Measurements from ENCODE around the gene NT5C1A.

Gene NT5C1A

DNA sequence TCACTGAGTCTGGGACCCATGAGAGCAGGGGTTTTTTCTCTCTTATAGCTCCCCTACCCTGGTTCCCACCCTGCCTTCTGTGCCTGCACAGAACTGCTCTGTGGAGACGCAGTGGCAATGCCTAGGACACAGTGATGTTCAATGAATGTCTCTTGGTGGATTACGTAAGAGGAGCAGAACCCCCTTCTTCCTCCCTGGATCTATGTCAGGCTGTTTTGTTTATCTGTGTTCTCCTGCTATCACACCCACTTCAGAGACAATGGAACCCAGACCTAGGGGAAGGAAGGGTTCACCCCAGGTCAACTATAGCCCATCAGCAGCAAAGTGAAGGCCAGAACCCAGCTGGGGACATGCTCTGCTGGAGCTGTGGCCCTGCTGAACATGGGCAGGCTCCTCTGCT, 17.3 kb upstream of the NT5C1A start:
- DNase-seq: no peak

GRCh38 chr1:39688706-39689105, 16.8 kb upstream of the NT5C1A start:
- no peak for DNase-seq

- DNase-seq: no peak
Measured at GRCh38 chr1:39687243-39687642, 15.3 kb upstream of the NT5C1A start.

GRCh38 chr1:39685071-39685470, 13.2 kb upstream of the NT5C1A start:
- DNase-seq: no peak

DNA sequence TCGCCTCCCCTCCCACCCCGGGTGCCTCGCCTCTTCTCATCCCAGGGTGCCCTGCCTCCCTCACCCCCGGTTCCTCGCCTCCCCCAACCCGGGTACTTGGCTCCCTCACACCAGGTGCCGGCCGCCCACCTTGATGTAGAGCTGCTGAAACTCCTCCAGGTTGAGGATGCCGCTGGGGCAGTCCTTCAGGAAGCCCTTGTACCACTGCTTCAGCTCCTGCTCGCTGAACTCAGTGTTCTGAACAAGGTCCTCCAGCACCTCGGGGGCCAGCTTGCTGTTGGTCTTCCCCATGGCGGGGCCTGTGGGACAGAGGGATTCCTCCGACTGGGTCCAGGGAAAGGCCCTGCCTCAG, 12.4 kb upstream of the NT5C1A start:
- DNase-seq: no peak

- no peak for DNase-seq
Measured at GRCh38 chr1:39683591-39684312, 11.8 kb upstream of the NT5C1A start.

- DNase-seq: no peak
Measured at GRCh38 chr1:39681999-39682398, 10.1 kb upstream of the NT5C1A start.

DNA sequence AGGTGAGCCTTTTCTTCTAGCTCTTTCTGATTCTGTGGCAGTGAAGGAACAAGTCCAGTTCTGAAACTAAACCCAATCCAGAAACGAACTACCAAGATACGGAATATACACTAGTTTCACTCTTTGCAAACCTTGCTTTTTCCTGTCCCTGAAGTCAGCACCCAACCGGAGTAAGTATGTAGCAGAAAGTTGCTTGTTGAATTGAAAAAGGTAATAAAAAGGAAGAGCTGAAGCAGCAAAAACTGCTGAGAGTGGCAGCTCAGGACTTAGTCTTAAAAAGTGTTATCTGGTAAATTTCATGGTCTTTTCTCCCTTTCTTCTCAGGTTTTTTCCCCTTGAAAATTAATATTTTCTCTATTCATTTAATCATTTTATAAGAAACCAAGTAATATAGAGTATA, 9.4 kb upstream of the NT5C1A start:
- no peak for DNase-seq

- no peak for DNase-seq
Measured at GRCh38 chr1:39680751-39681150, 8.8 kb upstream of the NT5C1A start.

GRCh38 chr1:39679821-39680220, 7.9 kb upstream of the NT5C1A start:
- DNase-seq: no peak

DNA sequence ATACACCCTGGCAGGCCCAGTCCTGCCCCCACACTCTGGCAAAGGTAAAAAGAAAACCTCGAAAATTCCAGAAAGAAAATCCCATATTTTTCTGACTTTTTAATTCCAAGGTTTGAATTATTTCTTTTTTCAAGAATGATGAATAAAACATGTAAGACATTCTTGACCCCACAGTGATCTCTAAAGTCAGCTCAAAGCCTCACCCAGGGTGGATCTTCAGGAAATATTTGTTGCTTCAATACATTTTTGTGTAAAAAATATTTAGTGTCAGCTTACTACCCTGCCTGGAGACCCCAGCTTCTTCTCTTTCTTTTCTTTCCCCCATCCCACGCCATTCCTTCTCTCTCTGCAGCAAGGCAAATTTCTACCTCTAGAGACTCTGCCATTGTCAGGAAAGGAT, 7.0 kb upstream of the NT5C1A start:
- no peak for DNase-seq

DNA sequence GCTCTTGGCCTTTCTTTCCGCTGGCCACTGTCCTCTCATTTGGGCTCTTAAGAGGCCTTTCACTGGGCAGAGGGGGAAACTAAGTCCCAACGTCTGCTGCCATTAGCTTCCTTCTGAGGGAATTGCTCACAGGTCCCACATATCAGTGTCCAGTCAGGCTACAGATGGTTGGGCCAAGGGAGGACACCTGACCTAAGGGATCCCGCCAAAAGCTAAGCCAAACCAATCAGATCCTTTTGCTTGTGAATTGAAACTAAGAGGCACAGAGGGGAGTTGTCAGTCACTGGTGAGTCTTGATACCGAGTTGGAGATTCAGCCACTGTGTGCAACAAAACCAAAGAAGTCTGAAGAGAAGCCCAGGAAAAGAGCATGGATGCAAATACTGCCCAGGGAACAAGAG, 5.7 kb upstream of the NT5C1A start:
- no peak for DNase-seq

- no peak for DNase-seq
Measured at GRCh38 chr1:39676948-39677548, 5.1 kb upstream of the NT5C1A start.

DNA sequence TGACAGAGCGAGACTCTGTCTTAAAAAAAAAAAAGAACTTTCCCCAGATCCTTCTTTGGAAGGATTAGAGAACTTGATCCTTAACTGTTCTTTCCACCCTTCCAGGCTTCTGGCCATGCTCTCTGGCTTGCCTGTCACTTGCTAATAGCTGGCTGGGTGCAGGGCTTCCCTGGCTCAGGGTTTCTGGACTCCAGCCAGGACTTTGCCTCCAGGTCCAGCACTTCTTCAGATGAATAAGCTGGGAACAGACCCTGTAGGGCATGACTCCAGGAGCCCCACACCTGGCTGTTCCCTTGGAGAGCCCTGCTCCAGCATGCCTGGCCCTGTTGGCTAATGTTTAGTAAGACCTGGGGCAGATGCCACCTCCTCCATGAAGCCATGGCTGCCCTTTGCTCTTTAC, 3.3 kb upstream of the NT5C1A start:
- DNase-seq: no peak

DNA sequence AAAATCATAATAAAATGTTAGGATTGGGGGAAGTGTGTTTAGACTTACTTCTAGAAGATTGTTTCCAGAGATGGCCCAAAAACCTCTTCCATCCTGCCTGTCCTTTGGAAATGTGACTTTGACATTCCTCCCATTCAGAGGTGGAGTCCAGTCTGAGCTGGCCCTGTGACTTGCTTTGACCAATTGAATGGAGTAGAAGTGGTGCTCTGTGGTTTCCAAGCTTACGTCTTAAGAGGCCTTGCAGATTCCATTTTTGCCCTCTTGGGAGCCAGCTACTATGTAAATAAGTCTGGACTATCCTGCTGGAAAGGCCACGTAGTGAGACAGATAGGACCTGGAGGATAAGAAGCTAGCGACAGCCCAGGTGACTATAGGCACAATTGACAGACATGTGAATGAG, 1.3 kb upstream of the NT5C1A start:
- DNase-seq: no peak

DNA sequence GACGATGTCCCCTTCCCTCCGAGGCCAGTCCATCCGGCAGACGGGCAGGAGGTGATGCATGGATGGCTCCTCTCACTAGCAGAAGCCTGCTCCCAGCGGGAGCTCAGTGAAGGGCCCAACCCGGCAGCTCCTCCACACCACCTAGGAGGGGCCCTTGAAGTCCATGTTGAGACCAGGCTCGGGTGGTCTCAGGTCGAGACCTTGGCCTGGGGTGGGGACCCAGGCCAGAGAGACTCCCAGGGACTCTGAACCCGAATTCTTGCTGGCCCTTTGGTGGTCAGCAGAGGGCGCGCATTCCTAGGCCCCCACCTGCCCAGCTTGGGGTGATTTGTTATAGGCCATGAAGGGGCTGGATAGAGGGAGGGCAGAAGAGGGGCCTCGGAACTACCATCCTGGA, 642 bp upstream of the NT5C1A start:
- no peak for DNase-seq

DNA sequence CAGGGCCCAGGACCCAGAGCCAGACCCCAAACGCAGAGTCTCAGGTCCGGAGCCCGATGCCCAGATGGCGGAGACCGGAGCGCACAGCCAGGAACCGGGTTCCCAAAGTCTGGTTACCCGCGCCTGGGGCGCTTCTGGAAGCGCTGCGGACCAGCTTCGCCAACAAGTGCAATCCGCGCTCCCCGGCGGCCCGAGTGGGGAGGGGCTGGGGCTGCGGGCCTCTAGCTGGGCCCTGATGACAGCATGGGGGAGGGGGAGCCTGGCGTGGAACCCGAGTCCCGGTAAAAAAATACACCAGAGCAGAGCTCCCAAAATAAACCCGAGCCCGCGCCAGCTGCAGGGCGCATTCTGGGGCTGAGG, 494 bp downstream of the NT5C1A start:
- no peak for DNase-seq

DNA sequence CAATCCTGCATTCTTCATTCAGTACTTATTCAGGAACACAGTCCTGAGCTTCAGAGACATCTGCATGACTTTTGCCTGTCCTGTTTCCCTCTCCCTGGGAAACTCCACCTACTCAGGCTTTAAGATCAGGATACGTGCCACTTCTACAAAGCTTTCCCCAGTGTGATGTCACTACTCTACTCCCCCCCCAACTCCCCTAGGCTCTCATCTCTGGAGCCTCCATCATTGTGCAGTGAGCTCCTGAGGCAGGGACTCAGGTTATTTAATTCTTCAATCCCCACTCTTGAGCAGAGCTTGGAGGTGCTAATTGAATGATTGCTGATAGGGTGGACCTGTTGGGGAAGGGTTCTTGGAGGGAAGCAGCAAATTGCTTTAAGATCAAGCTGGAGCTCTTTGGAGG, 1.2 kb downstream of the NT5C1A start:
- no peak for DNase-seq

DNA sequence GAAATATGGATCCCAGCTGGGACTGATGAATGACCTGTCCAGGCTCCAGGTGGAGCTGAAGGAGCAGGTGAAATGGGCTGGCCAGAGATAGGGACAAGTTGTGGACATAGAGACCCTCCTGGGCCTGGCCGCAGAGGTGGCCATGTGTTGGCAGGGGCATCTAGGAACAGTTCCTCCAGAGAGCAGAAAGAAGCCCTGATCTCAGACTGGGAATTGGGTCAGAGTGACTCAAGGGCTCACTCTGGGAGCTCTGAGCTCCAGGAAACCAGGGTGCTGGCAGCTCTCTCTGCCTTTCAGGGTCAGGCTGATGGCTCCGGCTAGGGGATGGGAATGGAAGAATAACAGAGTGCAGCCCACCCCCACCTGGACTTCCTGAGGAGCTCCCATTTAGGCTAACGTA, 3.0 kb downstream of the NT5C1A start:
- DNase-seq: no peak

- no peak for DNase-seq
Measured at GRCh38 chr1:39668111-39668510, 3.8 kb downstream of the NT5C1A start.

DNA sequence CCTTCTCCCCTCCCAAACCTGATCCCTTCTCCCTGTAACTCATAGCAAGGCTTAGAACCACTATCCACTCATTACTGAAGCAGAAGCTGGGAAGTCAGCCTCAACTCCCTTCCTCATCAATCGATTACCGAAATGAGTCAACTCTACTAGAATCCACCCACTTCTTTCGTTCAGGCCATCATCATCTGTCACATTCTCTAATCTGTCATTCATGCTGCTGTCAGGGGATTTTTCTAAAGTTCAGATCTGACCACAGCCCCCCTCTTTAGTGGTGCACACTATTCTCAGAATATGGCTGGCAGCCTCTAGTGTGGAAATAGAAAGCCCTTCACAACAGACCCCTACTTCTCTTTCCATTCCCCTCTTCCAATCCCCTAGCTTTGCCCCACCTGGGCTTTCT, 5.1 kb downstream of the NT5C1A start:
- no peak for DNase-seq

- no peak for DNase-seq
Measured at GRCh38 chr1:39663559-39663958, 8.3 kb downstream of the NT5C1A start.

- no peak for DNase-seq
Measured at GRCh38 chr1:39662861-39663260, 9.0 kb downstream of the NT5C1A start.

DNA sequence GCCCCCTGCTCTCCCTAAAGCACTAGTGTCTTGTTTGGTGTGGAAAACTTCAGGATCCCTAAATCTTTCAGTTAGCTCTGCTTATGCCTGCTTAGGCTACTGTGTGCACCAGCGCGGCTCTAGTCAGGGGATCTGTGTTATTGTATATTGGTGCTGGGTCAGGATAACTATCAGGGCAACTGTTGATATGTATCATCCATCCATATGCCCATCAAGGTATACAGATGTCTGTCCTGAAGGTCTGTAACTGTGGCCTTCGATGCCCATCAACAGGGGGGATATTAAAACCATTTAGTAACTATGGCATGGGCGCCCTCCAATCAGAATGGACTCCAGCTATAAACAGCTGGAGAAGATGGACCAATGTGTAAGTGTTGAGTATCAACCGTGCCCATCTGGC, 12.4 kb downstream of the NT5C1A start:
- no peak for DNase-seq

- no peak for DNase-seq
Measured at GRCh38 chr1:39659110-39659509, 12.8 kb downstream of the NT5C1A start.

Measured in activated CD8-positive, alpha-beta memory T cell treated with anti-CD3 and anti-CD28 coated beads, Interleukin-2, amount 50 U/mL, for 48 hours (primary cell).